HCT116 (cell line): ENCODE results near the gene ARID5B. TPM values are rescaled to one million over a fixed set of nuclear protein-coding genes. Genes with fewer than 3 reads are reported as not detected.
A peak's percentile ranks its signal among the peaks of the same experiment; 100 is the strongest.

Experiments
- ATAC-seq: fragments of 200-7000 bp; cut with Tn5 transposase; 2 replicates; pipeline ENCODE4 v1.9.1; 2020; ENCODE audit warnings: mild to moderate bottlenecking, moderate library complexity
- BruUV-seq: library from RNA; stranded (reverse); fragments of 400-500 nt; replicated peaks from 2 replicates; lab custom pipeline; 2021; lab: Mats Ljungman, UMichigan
- CTCF ChIA-PET: fragments of 300-600 bp; sonication (Branson Sonifier 250); formaldehyde crosslinking; loops from one replicate; lab custom pipeline; 2021; ENCODE audit warnings: antibody characterized with exemption; lab: Charles Lee
- POLR2A ChIA-PET: fragments of 300-600, 350-600 bp; sonication (Branson Sonifier 250); formaldehyde crosslinking; loops from one replicate; lab custom pipeline; 2021; ENCODE audit warnings: antibody characterized with exemption; lab: Charles Lee
- RAD21 ChIA-PET, 2 experiments: fragments of 300-600 bp; sonication (Branson Sonifier 250); formaldehyde crosslinking; loops; one replicate each; lab custom pipeline; 2023; ENCODE audit warnings: low total read pairs in 2 of 2; ENCODE audit not compliant: uncharacterized antibody in 2 of 2, unreplicated experiment in 2 of 2, low non-redundant PET in 1 of 2; lab: Charles Lee
- DNase-seq: peaks from one replicate; pipeline ENCODE4 v3.0.0-alpha.2; 2010; ENCODE audit warnings: low read depth, low spot score
- H2AFZ ChIP-seq: fragments of 200-600 bp; shearing (Covaris generic), sonication (generic); 2 replicates; pipeline ENCODE4 v1.6.1; 2017; ENCODE audit warnings: low read depth, mixed run types, mixed read lengths, antibody characterized with exemption, low read length; ENCODE audit not compliant: poor library complexity, severe bottlenecking
- H3K27ac ChIP-seq: 2 replicates; pipeline ENCODE4 v1.5.1; 2012; ENCODE audit warnings: low read depth, low read length
- H3K27me3 ChIP-seq: fragments of 200-600 bp; sonication (generic); 2 replicates; pipeline ENCODE4 v1.6.1; 2016; ENCODE audit warnings: mixed run types, low read length, mixed read lengths; ENCODE audit not compliant: insufficient read depth
- H3K36me3 ChIP-seq, 2 experiments: fragments of 200-500 bp in 1 of 2; fragments of 200-600 bp in 1 of 2; sonication (Bioruptor generic) in 1 of 2; sonication (generic) in 1 of 2; 2 replicates each; pipeline versions ENCODE4 v1.5.1 to v1.6.1; 2014 to 2016; ENCODE audit warnings: low read length in 2 of 2, inconsistent platforms in 1 of 2, mixed read lengths in 1 of 2, mixed run types in 1 of 2; ENCODE audit not compliant: insufficient read depth in 2 of 2, control insufficient read depth in 1 of 2
- H3K4me1 ChIP-seq, 2 experiments: fragments of 200-600 bp in 1 of 2; sonication (generic) in 1 of 2; 2 replicates each; pipeline versions ENCODE4 v1.5.1 to v1.6.1; 2012 to 2017; ENCODE audit warnings: low read length in 2 of 2, inconsistent platforms in 1 of 2, mild to moderate bottlenecking in 1 of 2, mixed read lengths in 1 of 2, mixed run types in 1 of 2, moderate library complexity in 1 of 2; ENCODE audit not compliant: insufficient read depth in 2 of 2, control insufficient read depth in 1 of 2
- H3K4me2 ChIP-seq: fragments of 200-600 bp; sonication (generic); 2 replicates; pipeline ENCODE4 v1.6.1; 2017; ENCODE audit warnings: mixed run types, low read length, mixed read lengths
- H3K4me3 ChIP-seq, 2 experiments: fragments of 200-600 bp in 1 of 2; sonication (generic) in 1 of 2; replicated peaks in 1 of 2; 2 replicates each; pipeline ENCODE4 v1.5.1; 2011 to 2016; ENCODE audit warnings: low read length in 2 of 2, control low read depth in 1 of 2, low read depth in 1 of 2, mild to moderate bottlenecking in 1 of 2, mixed read lengths in 1 of 2, mixed run types in 1 of 2
- H3K79me2 ChIP-seq: fragments of 200-600 bp; sonication (generic); 2 replicates; pipeline ENCODE4 v1.6.1; 2017; ENCODE audit warnings: mild to moderate bottlenecking, mixed run types, low read length, moderate library complexity, mixed read lengths; ENCODE audit not compliant: insufficient read depth
- H3K9ac ChIP-seq: fragments of 200-600 bp; sonication (generic); 2 replicates; pipeline ENCODE4 v1.6.1; 2016; ENCODE audit warnings: low read length, mixed read lengths
- H3K9me2 ChIP-seq: fragments of 200-600 bp; sonication (generic), shearing (Covaris generic); 2 replicates; pipeline ENCODE4 v1.6.1; 2017; ENCODE audit warnings: mixed run types, mild to moderate bottlenecking, moderate library complexity; ENCODE audit not compliant: insufficient read depth
- H3K9me3 ChIP-seq, 2 experiments: fragments of 200-500 bp in 1 of 2; fragments of 200-600 bp in 1 of 2; sonication (Bioruptor generic) in 1 of 2; sonication (generic) in 1 of 2; 2 replicates each; pipeline ENCODE4 v1.6.1; 2014 to 2017; ENCODE audit warnings: low read length in 2 of 2, mixed read lengths in 2 of 2, inconsistent platforms in 1 of 2, low read depth in 1 of 2, mild to moderate bottlenecking in 1 of 2, mixed run types in 1 of 2, moderate library complexity in 1 of 2; ENCODE audit not compliant: control insufficient read depth in 1 of 2, insufficient read depth in 1 of 2
- H4K20me1 ChIP-seq: fragments of 200-600 bp; sonication (generic), shearing (Covaris generic); 2 replicates; pipeline ENCODE4 v1.6.1; 2017; ENCODE audit warnings: mixed run types, mild to moderate bottlenecking, moderate library complexity; ENCODE audit not compliant: insufficient read depth
- CEBPB ChIP-seq: IDR thresholded peaks from 2 replicates; pipeline ENCODE4 v1.6.1; 2012; ENCODE audit warnings: low read depth
- ELF1 ChIP-seq: IDR thresholded peaks from 2 replicates; pipeline ENCODE4 v1.6.1; 2012; ENCODE audit warnings: low read depth, borderline replicate concordance
- JUND ChIP-seq: IDR thresholded peaks from 2 replicates; pipeline ENCODE4 v1.6.1; 2012
- MAX ChIP-seq: IDR thresholded peaks from 2 replicates; pipeline ENCODE4 v1.6.1; 2012
- POLR2AphosphoS5 ChIP-seq: IDR thresholded peaks from 2 replicates; pipeline ENCODE4 v1.6.1; 2011; ENCODE audit warnings: mild to moderate bottlenecking, low read depth, low read length, moderate library complexity
- RAD21 ChIP-seq: IDR thresholded peaks from 2 replicates; pipeline ENCODE4 v1.6.1; 2012; ENCODE audit warnings: low read depth, mild to moderate bottlenecking
- SIN3A ChIP-seq: IDR thresholded peaks from 2 replicates; pipeline ENCODE4 v1.6.1; 2012; ENCODE audit warnings: low read depth
- SP1 ChIP-seq: IDR thresholded peaks from 2 replicates; pipeline ENCODE4 v1.6.1; 2012; ENCODE audit warnings: low read depth
- TCF7L2 ChIP-seq: IDR thresholded peaks from 2 replicates; pipeline ENCODE4 v1.7.0; 2011; ENCODE audit warnings: borderline replicate concordance, inconsistent platforms; ENCODE audit not compliant: insufficient read depth, insufficient read length; ENCODE audit errors: extremely low read depth
- ZFX ChIP-seq: fragments of 450-650 bp; IDR thresholded peaks from 2 replicates; pipeline ENCODE4 v1.6.1; 2017
- ZNF274 ChIP-seq: fragments of 200-500 bp; sonication (Bioruptor generic); IDR thresholded peaks from 2 replicates; pipeline ENCODE4 v1.6.1; 2014; ENCODE audit warnings: mild to moderate bottlenecking, low read depth, low read length, inconsistent platforms
- intact Hi-C: fragments of 100-400 bp; cut with micrococcal nuclease; formaldehyde crosslinking; loops from 2 replicates; pipeline ENCODE4 v1.10.0; 2022
- total RNA-seq: library from RNA; stranded (reverse); gene quantifications from one replicate; pipeline ENCODE4 v1.2.1, GENCODE V29; 2021; ENCODE audit not compliant: unreplicated experiment
- TF ChIP-seq, protein P1 (sequence below), 3 experiments: fragments of 200-600 bp in 1 of 3; sonication (generic) in 1 of 3; IDR thresholded peaks in 2 of 3; conservative IDR thresholded peaks in 1 of 3; 2 replicates each; pipeline ENCODE4 v1.5.1; 2012 to 2017; ENCODE audit warnings: low read depth in 2 of 3, low read length in 2 of 3, antibody characterized with exemption in 1 of 3, borderline replicate concordance in 1 of 3, control low read depth in 1 of 3, mild to moderate bottlenecking in 1 of 3, mixed read lengths in 1 of 3, mixed run types in 1 of 3, moderate library complexity in 1 of 3; ENCODE audit not compliant: insufficient read depth in 1 of 3
- TF ChIP-seq, protein P2 (sequence below): IDR thresholded peaks from 2 replicates; pipeline ENCODE4 v1.6.1; 2011; ENCODE audit warnings: mild to moderate bottlenecking, low read length, moderate library complexity; ENCODE audit not compliant: insufficient replicate concordance; ENCODE audit errors: extremely low read depth
- TF ChIP-seq, protein P3 (sequence below): IDR thresholded peaks from 2 replicates; pipeline ENCODE4 v1.6.1; 2012
- TF ChIP-seq, protein P4 (sequence below): IDR thresholded peaks from 2 replicates; pipeline ENCODE4 v1.6.1; 2012; ENCODE audit warnings: low read depth

Gene ARID5B
- total RNA-seq, 1 experiment from 2014 or later, result 4.7 TPM

DNA sequence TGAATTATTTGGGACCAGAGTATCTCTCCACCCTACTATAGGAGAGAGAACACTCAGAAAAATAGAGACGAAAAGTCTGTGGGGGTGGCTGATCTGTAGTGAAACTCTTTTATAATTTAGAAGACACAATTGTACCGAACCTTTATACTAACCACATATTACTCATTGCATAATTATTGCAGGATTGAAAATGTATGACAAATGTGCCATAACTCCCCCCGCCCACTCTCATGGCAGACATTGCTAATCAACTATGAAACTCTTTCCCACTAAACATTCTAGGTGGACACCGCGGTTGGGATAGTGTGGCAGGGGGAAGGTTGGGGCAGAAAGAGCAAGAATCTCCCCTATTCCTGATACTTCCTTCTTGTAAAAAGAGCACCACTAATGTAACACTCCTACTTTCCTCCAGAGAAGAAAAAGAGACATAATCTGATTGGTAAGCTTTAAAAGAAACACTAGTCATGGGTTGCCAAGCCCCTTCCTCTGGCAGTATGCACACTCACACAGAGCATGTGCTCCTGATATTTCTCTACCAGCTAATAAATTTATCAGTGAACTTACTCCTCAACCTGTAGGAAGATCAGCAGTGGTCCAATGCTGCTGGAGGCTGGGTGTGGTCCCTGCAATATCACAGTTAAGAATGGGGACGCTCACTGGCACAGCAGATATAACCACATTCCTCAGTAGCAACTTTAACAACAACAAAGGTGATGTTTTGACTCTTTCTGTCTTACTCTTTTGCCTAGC is 18.7 kb upstream of the ARID5B start:
- Histone ChIP-seq H3K4me3 (no peak overlapping the region), H3K9me2 (no peaks in the 10 kb centered on the region), H3K4me1 (peaks cover 0 to 9% of the 10 kb centered on the region in 2 experiments; a peak in 2 of 4 replicates), H3K36me3 (no peaks in the 10 kb centered on the region), H3K79me2 (no peaks in the 10 kb centered on the region), H3K4me2 (peak overlapping the region; percentile 24; the same call in 1 of the 2 replicates), H4K20me1 (no peaks in the 10 kb centered on the region), H3K27me3 (no peaks in the 10 kb centered on the region), H3K27ac (no peak overlapping the region), H3K9me3 (no peaks in the 10 kb centered on the region), H3K9ac (no peak overlapping the region), H2AFZ (peak overlapping the region; percentile 86)
- ATAC-seq (no peak), DNase-seq (no peak)
- ChIA-PET POLR2A (no interaction called here), RAD21 (no interaction called here), CTCF (interaction anchor here (2.2 kb wide), 1 partner anchor 14 kb away, joined by 12 read pairs; no protein-coding TSS in a partner anchor)
- BruUV-seq, result no TSS peak
- TF ChIP-seq, protein P1, sequence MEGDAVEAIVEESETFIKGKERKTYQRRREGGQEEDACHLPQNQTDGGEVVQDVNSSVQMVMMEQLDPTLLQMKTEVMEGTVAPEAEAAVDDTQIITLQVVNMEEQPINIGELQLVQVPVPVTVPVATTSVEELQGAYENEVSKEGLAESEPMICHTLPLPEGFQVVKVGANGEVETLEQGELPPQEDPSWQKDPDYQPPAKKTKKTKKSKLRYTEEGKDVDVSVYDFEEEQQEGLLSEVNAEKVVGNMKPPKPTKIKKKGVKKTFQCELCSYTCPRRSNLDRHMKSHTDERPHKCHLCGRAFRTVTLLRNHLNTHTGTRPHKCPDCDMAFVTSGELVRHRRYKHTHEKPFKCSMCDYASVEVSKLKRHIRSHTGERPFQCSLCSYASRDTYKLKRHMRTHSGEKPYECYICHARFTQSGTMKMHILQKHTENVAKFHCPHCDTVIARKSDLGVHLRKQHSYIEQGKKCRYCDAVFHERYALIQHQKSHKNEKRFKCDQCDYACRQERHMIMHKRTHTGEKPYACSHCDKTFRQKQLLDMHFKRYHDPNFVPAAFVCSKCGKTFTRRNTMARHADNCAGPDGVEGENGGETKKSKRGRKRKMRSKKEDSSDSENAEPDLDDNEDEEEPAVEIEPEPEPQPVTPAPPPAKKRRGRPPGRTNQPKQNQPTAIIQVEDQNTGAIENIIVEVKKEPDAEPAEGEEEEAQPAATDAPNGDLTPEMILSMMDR (IDR thresholded peaks at IDR 0.05 in 2 of 3, conservative IDR thresholded peaks at IDR 0.05 in 1 of 3; ENCODE audit: borderline replicate concordance in 1 of 3, insufficient read depth in 1 of 3, low read depth in 2 of 3, low read length in 2 of 3), result no peak
- no peak for TF ChIP-seq POLR2AphosphoS5
- TF ChIP-seq RAD21, result no peak
- TF ChIP-seq MAX, result no peak
- TF ChIP-seq, protein P2, sequence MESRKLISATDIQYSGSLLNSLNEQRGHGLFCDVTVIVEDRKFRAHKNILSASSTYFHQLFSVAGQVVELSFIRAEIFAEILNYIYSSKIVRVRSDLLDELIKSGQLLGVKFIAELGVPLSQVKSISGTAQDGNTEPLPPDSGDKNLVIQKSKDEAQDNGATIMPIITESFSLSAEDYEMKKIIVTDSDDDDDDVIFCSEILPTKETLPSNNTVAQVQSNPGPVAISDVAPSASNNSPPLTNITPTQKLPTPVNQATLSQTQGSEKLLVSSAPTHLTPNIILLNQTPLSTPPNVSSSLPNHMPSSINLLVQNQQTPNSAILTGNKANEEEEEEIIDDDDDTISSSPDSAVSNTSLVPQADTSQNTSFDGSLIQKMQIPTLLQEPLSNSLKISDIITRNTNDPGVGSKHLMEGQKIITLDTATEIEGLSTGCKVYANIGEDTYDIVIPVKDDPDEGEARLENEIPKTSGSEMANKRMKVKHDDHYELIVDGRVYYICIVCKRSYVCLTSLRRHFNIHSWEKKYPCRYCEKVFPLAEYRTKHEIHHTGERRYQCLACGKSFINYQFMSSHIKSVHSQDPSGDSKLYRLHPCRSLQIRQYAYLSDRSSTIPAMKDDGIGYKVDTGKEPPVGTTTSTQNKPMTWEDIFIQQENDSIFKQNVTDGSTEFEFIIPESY, result no peak
- TF ChIP-seq ELF1, result no peak
- no peak for TF ChIP-seq ZFX
- TF ChIP-seq, protein P3, sequence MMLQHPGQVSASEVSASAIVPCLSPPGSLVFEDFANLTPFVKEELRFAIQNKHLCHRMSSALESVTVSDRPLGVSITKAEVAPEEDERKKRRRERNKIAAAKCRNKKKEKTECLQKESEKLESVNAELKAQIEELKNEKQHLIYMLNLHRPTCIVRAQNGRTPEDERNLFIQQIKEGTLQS, result no peak
- TF ChIP-seq, protein P4, sequence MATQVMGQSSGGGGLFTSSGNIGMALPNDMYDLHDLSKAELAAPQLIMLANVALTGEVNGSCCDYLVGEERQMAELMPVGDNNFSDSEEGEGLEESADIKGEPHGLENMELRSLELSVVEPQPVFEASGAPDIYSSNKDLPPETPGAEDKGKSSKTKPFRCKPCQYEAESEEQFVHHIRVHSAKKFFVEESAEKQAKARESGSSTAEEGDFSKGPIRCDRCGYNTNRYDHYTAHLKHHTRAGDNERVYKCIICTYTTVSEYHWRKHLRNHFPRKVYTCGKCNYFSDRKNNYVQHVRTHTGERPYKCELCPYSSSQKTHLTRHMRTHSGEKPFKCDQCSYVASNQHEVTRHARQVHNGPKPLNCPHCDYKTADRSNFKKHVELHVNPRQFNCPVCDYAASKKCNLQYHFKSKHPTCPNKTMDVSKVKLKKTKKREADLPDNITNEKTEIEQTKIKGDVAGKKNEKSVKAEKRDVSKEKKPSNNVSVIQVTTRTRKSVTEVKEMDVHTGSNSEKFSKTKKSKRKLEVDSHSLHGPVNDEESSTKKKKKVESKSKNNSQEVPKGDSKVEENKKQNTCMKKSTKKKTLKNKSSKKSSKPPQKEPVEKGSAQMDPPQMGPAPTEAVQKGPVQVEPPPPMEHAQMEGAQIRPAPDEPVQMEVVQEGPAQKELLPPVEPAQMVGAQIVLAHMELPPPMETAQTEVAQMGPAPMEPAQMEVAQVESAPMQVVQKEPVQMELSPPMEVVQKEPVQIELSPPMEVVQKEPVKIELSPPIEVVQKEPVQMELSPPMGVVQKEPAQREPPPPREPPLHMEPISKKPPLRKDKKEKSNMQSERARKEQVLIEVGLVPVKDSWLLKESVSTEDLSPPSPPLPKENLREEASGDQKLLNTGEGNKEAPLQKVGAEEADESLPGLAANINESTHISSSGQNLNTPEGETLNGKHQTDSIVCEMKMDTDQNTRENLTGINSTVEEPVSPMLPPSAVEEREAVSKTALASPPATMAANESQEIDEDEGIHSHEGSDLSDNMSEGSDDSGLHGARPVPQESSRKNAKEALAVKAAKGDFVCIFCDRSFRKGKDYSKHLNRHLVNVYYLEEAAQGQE, result no peak
- TF ChIP-seq TCF7L2, result no peak
- no peak for TF ChIP-seq ZNF274
- no peak for TF ChIP-seq CEBPB
- no peak for TF ChIP-seq SP1
- TF ChIP-seq JUND, result no peak
- TF ChIP-seq SIN3A, result no peak
- intact Hi-C loops, result no loop called here
